ENCODE results near the gene PLEKHA8.

PLEKHA8 gene

GRCh38 chr7:30171766-30172447 lies 143.7 kb downstream of the PLEKHA8 start:
- no peak for DNase-seq

- no peak for DNase-seq
These were observed 144.2 kb downstream of the PLEKHA8 start for GRCh38 chr7:30172451-30172850.

DNA sequence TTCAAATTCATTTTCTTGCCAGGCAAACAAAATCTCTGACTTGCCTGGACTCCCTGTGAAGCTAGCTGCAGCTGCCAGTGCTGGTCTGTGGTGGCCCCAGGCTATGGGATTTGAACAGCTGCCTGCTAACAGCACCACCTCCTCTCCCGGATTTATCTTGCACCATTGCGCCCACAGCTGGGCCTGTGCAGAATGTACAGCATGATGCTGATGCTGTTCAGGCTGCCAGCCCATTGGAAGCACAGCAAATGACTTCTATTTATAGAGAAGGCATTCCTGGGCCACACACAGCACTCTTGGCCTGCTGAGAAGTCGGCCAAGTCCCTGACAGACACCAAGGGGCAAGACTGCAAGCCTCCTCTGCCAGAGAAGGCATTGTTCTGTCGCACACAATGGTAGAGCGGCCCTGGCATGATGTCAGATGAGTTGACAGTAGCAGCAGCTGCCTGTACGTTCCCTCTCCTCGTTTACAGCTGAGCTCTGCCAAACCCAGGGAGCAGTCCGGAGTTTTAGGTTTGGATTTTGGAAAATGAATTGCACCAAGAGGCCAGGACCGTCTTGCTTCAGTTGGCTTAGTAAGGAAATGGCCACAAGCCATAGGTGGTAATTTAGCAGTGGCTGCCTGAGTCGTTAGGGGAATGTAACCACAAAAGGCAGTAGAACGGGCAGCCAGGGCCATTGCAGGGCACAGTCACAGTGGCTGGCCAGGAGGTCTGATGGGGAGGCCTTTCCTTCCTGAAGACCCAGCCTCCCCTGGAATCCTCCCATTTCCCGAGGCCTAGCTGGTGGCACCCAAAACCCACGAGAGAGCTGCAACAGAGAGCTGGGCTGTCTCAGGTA lies 145.1 kb downstream of the PLEKHA8 start:
- DNase-seq, result no peak

DNA sequence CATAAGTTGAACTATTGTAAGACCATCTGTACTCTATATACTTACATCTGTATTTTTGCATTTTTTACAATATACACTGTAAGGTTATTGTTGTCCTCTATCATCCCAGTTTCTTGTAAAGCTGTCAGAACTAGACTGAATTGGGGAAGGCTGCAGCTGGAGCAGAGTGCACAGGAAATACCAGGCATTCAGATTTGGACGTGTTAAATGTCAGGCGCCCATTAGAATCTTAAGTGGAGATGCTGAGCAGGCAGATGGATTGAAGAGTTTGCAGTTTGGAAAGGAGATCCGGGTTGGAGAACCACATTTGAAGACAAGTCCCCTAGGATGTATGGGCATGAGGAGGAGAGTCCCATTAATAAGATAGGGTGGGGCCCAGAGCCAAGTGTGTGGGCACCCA lies 147.0 kb downstream of the PLEKHA8 start:
- DNase-seq, result no peak

DNA sequence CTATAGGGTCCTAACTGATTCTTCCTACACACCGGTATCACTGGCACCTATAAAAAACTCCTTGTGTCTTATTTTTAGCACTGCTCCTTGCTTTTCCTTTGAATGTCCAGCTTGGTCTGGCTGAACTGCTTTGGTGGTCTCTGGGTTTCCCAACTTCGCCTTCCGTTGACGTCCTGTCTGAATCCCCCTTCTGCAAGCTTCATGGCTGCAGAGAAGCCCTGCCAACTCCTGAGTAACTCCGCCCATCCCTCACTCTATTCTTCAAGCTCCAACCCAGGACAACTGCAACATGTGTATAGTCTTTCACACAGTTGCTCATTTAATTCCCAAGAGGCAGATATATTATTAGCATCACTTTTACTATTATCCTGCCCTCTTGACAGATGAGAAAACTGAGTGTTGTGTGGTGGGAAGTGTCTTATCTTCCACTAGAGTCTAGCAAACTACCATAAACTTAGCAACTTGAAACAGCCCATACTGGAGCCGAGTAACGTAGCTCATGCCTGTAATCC lies 147.5 kb downstream of the PLEKHA8 start:
- no peak for DNase-seq

GRCh38 chr7:30176463-30177109 lies 148.4 kb downstream of the PLEKHA8 start:
- no peak for DNase-seq

DNA sequence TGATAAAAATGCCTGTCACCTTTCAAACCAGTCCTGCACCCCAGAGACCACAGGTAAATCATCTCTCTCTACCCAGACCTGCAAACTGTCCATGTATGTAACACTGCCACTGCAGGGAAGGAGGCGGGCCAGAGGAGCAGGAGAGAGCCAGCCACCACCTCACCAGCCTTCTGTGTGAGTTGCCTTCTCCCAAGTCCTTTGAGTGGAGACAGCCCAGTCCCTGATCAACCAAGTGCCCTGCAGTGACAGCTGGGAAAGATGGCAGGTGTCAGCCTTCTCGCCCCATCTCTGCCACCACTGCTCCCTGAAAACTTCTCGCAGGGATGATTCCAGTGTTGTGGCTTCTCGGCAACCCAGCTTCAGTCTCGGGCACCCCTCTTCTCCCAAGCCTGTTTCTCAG lies 149.0 kb downstream of the PLEKHA8 start:
- DNase-seq, result no peak

DNA sequence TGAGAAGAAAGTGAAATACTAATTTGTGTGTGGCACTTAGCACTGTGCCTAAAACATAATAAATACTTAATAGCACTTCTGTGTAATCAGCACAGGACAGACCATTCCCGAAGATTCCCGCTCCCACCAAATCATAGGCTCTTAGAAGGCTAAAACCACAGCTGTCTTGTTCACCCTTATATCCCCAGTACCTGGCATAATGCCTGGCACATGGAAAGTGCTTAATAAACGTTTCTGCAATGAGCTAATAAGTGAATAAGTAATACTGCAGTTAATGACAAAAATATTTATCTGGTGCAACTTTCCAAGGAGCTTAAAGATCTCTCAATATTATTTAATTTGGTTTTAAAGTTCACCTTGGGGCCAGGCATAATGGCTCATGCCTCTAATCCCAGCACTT lies 149.8 kb downstream of the PLEKHA8 start:
- no peak for DNase-seq

- no peak for DNase-seq
These were observed 150.7 kb downstream of the PLEKHA8 start for GRCh38 chr7:30178748-30179436.

Data from stimulated activated CD4-positive, alpha-beta T cell treated with anti-CD3 and anti-CD28 coated beads, Interleukin-2, amount 100 ng/mL, for 24 hours (primary cell).